GM12874 (cell line): ENCODE results near the gene PLSCR4.

ENCODE experiments used
- CTCF ChIP-seq: IDR thresholded peaks from 2 replicates; pipeline ENCODE4 v1.5.1; 2011; ENCODE audit warnings: low read depth, mild to moderate bottlenecking, control low read depth, low read length, moderate library complexity; ENCODE audit not compliant: insufficient read depth

PLSCR4 gene

GRCh38 chr3:146145642-146146041 is 105.3 kb downstream of the PLSCR4 start:
- no peak for TF ChIP-seq CTCF

- TF ChIP-seq CTCF = no peak
These were observed 108.1 kb downstream of the PLSCR4 start for GRCh38 chr3:146142757-146143156.
